ENCODE results near the gene MYO5C. TPM values are rescaled to one million over a fixed set of nuclear protein-coding genes. Genes with fewer than 3 reads are reported as not detected.

The MYO5C gene
- total RNA-seq, 1 experiment from 2014 or later: 28.2 TPM

- no peaks in the 10 kb centered on the region for H3K27me3 ChIP-seq (ENCODE audit: control insufficient read depth, insufficient read depth, low read length)
- H3K4me3 ChIP-seq (ENCODE audit: low read depth in 2 of 2, low read length in 2 of 2): no peak overlapping the region
- DNase-seq (ENCODE audit: low read depth, low spot score) (no peak), ATAC-seq (no peak)
- in situ Hi-C loops (cut with HindIII; ENCODE audit: low pct_unique_long_range_greater_than_20kb, low sequenced_read_pairs) (no loop called here), intact Hi-C loops (cut with micrococcal nuclease; ENCODE audit: unreplicated experiment) (no loop called here)
- H3K36me3 ChIP-seq (ENCODE audit: control insufficient read depth, insufficient read depth, low read length): no peaks in the 10 kb centered on the region
- POLR2A ChIA-PET: no interaction called here
- CTCF ChIA-PET: no interaction called here
- no TSS peak for BruUV-seq (replicated peaks)
- H3K4me1 ChIP-seq (ENCODE audit: control insufficient read depth, insufficient read depth, low read length): no peaks in the 10 kb centered on the region
- no peaks in the 10 kb centered on the region for H3K9me3 ChIP-seq (ENCODE audit: control insufficient read depth, insufficient read depth, low read depth, low read length)
- TF ChIP-seq REST (IDR thresholded peaks at IDR 0.05; ENCODE audit: insufficient read depth in 1 of 2, low read depth in 2 of 2, low read length in 1 of 2): no peak
- no peak for TF ChIP-seq POLR2AphosphoS5 (IDR thresholded peaks at IDR 0.05; ENCODE audit: low read depth, low read length)
- TF ChIP-seq SIN3A (IDR thresholded peaks at IDR 0.05; ENCODE audit: borderline replicate concordance, insufficient read depth, low read depth, low read length): no peak
- no peak for TF ChIP-seq TCF7L2 (IDR thresholded peaks at IDR 0.05; ENCODE audit: low read depth, low read length)
- TF ChIP-seq, protein P1, sequence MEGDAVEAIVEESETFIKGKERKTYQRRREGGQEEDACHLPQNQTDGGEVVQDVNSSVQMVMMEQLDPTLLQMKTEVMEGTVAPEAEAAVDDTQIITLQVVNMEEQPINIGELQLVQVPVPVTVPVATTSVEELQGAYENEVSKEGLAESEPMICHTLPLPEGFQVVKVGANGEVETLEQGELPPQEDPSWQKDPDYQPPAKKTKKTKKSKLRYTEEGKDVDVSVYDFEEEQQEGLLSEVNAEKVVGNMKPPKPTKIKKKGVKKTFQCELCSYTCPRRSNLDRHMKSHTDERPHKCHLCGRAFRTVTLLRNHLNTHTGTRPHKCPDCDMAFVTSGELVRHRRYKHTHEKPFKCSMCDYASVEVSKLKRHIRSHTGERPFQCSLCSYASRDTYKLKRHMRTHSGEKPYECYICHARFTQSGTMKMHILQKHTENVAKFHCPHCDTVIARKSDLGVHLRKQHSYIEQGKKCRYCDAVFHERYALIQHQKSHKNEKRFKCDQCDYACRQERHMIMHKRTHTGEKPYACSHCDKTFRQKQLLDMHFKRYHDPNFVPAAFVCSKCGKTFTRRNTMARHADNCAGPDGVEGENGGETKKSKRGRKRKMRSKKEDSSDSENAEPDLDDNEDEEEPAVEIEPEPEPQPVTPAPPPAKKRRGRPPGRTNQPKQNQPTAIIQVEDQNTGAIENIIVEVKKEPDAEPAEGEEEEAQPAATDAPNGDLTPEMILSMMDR (IDR thresholded peaks at IDR 0.05): no peak
- H3K27ac ChIP-seq (ENCODE audit: low read length): no peak overlapping the region
Observed at GRCh38 chr15:52234596-52235541, 60.7 kb downstream of the MYO5C start.

GRCh38 chr15:52233405-52233804 lies 62.2 kb downstream of the MYO5C start:
- intact Hi-C loops (cut with micrococcal nuclease; ENCODE audit: unreplicated experiment): no loop called here
- BruUV-seq (replicated peaks): no TSS peak
- ChIA-PET CTCF (no interaction called here), POLR2A (no interaction called here)
- H3K27ac ChIP-seq (ENCODE audit: low read length): no peak overlapping the region
- peaks cover 3% of the 10 kb centered on the region; the same call in 1 of the 2 replicates for H3K36me3 ChIP-seq (ENCODE audit: control insufficient read depth, insufficient read depth, low read length)
- H3K9me3 ChIP-seq (ENCODE audit: control insufficient read depth, insufficient read depth, low read depth, low read length): no peaks in the 10 kb centered on the region
- no peak for DNase-seq (ENCODE audit: low read depth, low spot score)
- in situ Hi-C loops (cut with HindIII; ENCODE audit: low pct_unique_long_range_greater_than_20kb, low sequenced_read_pairs): no loop called here
- H3K4me1 ChIP-seq (ENCODE audit: control insufficient read depth, insufficient read depth, low read length): no peaks in the 10 kb centered on the region
- no peak overlapping the region for H3K4me3 ChIP-seq (ENCODE audit: low read depth in 2 of 2, low read length in 2 of 2)
- TF ChIP-seq TCF7L2 (IDR thresholded peaks at IDR 0.05; ENCODE audit: low read depth, low read length): no peak
- no peak for TF ChIP-seq SIN3A (IDR thresholded peaks at IDR 0.05; ENCODE audit: borderline replicate concordance, insufficient read depth, low read depth, low read length)
- no peak for TF ChIP-seq REST (IDR thresholded peaks at IDR 0.05; ENCODE audit: insufficient read depth in 1 of 2, low read depth in 2 of 2, low read length in 1 of 2)
- TF ChIP-seq, protein P1 (IDR thresholded peaks at IDR 0.05): no peak
- no peak for TF ChIP-seq POLR2AphosphoS5 (IDR thresholded peaks at IDR 0.05; ENCODE audit: low read depth, low read length)
- H3K27me3 ChIP-seq (ENCODE audit: control insufficient read depth, insufficient read depth, low read length): no peaks in the 10 kb centered on the region
- no peak for ATAC-seq

Measured in Panc1 (cell line).